ENCODE measurements around the gene PTPRN2. TPM values are rescaled to one million over a fixed set of nuclear protein-coding genes. Genes with fewer than 3 reads are reported as not detected.

The PTPRN2 gene
- total and polyA plus RNA-seq, 9 of the 15 experiments (the other 6 are each of a cell fraction or from before 2014, with no cell fraction given), result not detected

DNA sequence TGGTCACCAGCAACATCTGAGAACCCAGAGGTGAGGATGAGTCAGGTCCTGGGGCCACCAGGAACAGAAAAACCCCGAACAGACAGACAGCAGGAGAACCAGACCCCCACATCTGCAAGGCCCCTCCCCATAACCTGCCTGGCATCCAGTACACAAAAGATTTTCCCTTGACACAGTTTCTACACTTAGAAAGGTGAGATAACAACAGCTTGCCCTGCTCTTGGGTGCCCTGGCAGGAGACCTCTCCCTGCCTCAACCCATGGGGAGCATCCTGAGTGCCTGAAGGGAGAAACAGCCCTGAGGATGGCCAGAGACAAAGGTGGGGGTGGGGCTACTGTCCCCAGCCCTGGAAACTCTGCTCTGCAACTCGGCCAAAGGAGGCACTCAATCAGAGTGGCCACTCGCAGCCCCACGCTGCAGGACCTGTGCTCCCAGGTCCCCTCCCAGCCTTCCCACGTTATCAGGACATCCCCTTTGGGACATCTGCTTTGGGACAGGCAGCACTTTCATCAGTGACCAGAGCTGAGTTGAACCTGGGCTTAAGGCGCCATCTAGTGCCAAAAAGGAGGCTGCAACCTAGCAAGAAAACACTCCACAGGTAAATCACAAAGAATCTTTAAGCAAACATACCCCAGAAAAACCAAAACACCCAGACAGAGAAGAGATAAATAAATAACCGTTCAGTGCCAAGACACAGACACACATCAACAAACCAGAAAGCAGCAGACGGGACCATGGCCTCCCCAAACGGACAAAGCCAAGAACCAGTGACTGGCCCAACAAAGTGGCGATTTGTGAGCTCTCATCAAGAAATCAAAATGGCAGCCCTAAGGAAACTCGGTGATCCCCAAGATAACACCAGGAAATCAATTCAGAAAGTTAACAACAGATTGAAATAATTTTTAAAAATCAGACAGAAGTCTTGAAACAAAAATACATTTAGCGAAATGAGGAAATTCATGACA is 233.7 kb downstream of the PTPRN2 start:
- Histone ChIP-seq H2AFZ (ENCODE audit: low read depth, low read length) (no peak overlapping the region), H3K27ac (ENCODE audit: extremely low read depth, low read depth, low read length) (no peak overlapping the region), H3K9me3 (replicated peaks; ENCODE audit: control insufficient read depth, insufficient read depth, low read depth, low read length) (no peaks in the 10 kb centered on the region), H3K4me1 (replicated peaks in 1 of 2; ENCODE audit: control insufficient read depth in 2 of 2, insufficient read depth in 2 of 2, low read length in 2 of 2) (no peaks in the 10 kb centered on the region), H3K4me3 (no peak overlapping the region), H4K20me1 (replicated peaks; ENCODE audit: control insufficient read depth, insufficient read depth, low read length) (no peaks in the 10 kb centered on the region), H3K79me2 (ENCODE audit: control insufficient read depth, insufficient read depth, low read length) (no peaks in the 10 kb centered on the region), H3K36me3 (ENCODE audit: control insufficient read depth, insufficient read depth, low read length) (no peaks in the 10 kb centered on the region), H3K4me2 (ENCODE audit: insufficient read depth, low read length) (no peak overlapping the region), H3K9me1 (ENCODE audit: control insufficient read depth, insufficient read depth, low read length) (no peaks in the 10 kb centered on the region), H3K27me3 (ENCODE audit: control insufficient read depth in 2 of 2, insufficient read depth in 2 of 2, low read length in 2 of 2) (peaks cover 13 to 60% of the 10 kb centered on the region in 2 experiments; a peak in 4 of 5 replicates), H3K9ac (ENCODE audit: insufficient read depth in 1 of 2, low read depth in 2 of 2, low read length in 2 of 2) (no peak overlapping the region)
- intact Hi-C loops (cut with micrococcal nuclease), result loop anchor here (10.0 kb wide), 1 partner anchor 919 kb away; no protein-coding TSS in a partner anchor
- in situ Hi-C loops (cut with MboI), result no loop called here
- FAIRE-seq (peak; percentile 96), DNase-seq (ENCODE audit: extremely low read depth in 1 of 4, low spot score in 3 of 4) (peak; percentile 62 to 72 (median 68)), ATAC-seq (peak; percentile 88)
- ChIA-PET POLR2A (interaction anchor here (0.6 to 1.1 kb wide), 3 partner anchors 9 to 716 kb away, joined by 3 read pairs; no protein-coding TSS in a partner anchor), CTCF (ENCODE audit: low intra/inter-chr PET ratio) (interaction anchor here (0.5 to 0.7 kb wide), 2 partner anchors 216 to 299 kb away, joined by 3 to 4 read pairs; no protein-coding TSS in a partner anchor)
- WGBS (ENCODE audit: insufficient coverage, low coverage, missing lambda C conversion rate), result 2% methylated on average over 12 of the region's 12 CpGs
- BruUV-seq (replicated peaks), result no TSS peak
- TF ChIP-seq SMC3 (conservative IDR thresholded peaks at IDR 0.05; ENCODE audit: insufficient read depth, low read depth, low read length) (peak; percentile 72), ZBTB7A (IDR thresholded peaks at IDR 0.05; ENCODE audit: borderline replicate concordance, control insufficient read depth, low read depth, low read length) (no peak), TAF9B (IDR thresholded peaks at IDR 0.05; ENCODE audit: partially characterized antibody) (no peak), ZBTB1 (CRISPR knock-in tag; IDR thresholded peaks at IDR 0.05; ENCODE audit: borderline replicate concordance, low read depth) (no peak), RCOR1 (IDR thresholded peaks at IDR 0.05; ENCODE audit: borderline replicate concordance in 1 of 2, low read depth in 2 of 2, low read length in 2 of 2) (peak in 1 of 2 experiments; percentile 46; a peak in 1 of 4 replicates), RAD21 (CRISPR knock-in tag; conservative IDR thresholded peaks at IDR 0.05 in 1 of 2, IDR thresholded peaks at IDR 0.05 in 1 of 2) (peak; percentile 65 to 82), ZEB2 (IDR thresholded peaks at IDR 0.05) (peak; percentile 43; the same call in 1 of the 2 replicates), STAG1 (CRISPR knock-in tag; IDR thresholded peaks at IDR 0.05; ENCODE audit: borderline replicate concordance) (peak; percentile 64; the same call in 1 of the 2 replicates), ZC3H11A (IDR thresholded peaks at IDR 0.05; ENCODE audit: low read depth, low read length) (no peak)
- TF ChIP-seq, protein P1, sequence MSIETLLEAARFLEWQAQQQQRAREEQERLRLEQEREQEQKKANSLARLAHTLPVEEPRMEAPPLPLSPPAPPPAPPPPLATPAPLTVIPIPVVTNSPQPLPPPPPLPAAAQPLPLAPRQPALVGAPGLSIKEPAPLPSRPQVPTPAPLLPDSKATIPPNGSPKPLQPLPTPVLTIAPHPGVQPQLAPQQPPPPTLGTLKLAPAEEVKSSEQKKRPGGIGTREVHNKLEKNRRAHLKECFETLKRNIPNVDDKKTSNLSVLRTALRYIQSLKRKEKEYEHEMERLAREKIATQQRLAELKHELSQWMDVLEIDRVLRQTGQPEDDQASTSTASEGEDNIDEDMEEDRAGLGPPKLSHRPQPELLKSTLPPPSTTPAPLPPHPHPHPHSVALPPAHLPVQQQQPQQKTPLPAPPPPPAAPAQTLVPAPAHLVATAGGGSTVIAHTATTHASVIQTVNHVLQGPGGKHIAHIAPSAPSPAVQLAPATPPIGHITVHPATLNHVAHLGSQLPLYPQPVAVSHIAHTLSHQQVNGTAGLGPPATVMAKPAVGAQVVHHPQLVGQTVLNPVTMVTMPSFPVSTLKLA (conservative IDR thresholded peaks at IDR 0.05), result no peak
- TF ChIP-seq, protein P2, sequence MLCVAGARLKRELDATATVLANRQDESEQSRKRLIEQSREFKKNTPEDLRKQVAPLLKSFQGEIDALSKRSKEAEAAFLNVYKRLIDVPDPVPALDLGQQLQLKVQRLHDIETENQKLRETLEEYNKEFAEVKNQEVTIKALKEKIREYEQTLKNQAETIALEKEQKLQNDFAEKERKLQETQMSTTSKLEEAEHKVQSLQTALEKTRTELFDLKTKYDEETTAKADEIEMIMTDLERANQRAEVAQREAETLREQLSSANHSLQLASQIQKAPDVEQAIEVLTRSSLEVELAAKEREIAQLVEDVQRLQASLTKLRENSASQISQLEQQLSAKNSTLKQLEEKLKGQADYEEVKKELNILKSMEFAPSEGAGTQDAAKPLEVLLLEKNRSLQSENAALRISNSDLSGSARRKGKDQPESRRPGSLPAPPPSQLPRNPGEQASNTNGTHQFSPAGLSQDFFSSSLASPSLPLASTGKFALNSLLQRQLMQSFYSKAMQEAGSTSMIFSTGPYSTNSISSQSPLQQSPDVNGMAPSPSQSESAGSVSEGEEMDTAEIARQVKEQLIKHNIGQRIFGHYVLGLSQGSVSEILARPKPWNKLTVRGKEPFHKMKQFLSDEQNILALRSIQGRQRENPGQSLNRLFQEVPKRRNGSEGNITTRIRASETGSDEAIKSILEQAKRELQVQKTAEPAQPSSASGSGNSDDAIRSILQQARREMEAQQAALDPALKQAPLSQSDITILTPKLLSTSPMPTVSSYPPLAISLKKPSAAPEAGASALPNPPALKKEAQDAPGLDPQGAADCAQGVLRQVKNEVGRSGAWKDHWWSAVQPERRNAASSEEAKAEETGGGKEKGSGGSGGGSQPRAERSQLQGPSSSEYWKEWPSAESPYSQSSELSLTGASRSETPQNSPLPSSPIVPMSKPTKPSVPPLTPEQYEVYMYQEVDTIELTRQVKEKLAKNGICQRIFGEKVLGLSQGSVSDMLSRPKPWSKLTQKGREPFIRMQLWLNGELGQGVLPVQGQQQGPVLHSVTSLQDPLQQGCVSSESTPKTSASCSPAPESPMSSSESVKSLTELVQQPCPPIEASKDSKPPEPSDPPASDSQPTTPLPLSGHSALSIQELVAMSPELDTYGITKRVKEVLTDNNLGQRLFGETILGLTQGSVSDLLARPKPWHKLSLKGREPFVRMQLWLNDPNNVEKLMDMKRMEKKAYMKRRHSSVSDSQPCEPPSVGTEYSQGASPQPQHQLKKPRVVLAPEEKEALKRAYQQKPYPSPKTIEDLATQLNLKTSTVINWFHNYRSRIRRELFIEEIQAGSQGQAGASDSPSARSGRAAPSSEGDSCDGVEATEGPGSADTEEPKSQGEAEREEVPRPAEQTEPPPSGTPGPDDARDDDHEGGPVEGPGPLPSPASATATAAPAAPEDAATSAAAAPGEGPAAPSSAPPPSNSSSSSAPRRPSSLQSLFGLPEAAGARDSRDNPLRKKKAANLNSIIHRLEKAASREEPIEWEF (CRISPR knock-in tag; IDR thresholded peaks at IDR 0.05), result no peak
